D721Med (cell line): ENCODE results near the gene EIF5.

ENCODE experiments used
- DNase-seq: peaks from one replicate; pipeline ENCODE4 v3.0.0; 2011; ENCODE audit warnings: low spot score; ENCODE audit not compliant: insufficient read length
- FAIRE-seq: peaks from 2 replicates; lab custom pipeline; 2011; peaks lifted over from hg19 to GRCh38; lab: Jason Lieb, UNC
- TF ChIP-seq, protein P1 (sequence below): IDR thresholded peaks from 2 replicates; pipeline ENCODE4 v1.5.1; 2012; ENCODE audit warnings: mild to moderate bottlenecking, control low read depth; ENCODE audit not compliant: insufficient read depth; ENCODE audit errors: missing control alignments

Gene EIF5

DNA sequence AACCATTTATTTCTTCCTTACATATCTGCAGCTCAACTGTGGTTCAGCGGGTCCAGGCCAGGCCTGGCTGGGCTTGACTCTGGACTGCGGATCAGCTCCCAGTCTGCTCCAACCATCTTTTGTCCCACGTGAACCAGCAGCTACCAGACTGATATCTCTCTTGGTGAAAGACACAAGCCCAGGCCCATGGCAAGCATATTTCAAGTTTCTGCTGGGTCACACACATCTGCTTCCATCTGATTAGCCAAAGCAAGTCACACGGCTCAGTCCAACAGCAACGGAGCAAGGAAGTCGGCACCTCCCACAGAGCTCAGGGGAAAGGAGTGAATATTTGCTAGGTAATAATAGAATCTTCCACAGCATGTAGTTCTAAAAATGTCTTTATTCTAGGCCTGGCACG, 26.5 kb downstream of the EIF5 start:
- DNase-seq (no peak), FAIRE-seq (no peak)
- TF ChIP-seq, protein P1, sequence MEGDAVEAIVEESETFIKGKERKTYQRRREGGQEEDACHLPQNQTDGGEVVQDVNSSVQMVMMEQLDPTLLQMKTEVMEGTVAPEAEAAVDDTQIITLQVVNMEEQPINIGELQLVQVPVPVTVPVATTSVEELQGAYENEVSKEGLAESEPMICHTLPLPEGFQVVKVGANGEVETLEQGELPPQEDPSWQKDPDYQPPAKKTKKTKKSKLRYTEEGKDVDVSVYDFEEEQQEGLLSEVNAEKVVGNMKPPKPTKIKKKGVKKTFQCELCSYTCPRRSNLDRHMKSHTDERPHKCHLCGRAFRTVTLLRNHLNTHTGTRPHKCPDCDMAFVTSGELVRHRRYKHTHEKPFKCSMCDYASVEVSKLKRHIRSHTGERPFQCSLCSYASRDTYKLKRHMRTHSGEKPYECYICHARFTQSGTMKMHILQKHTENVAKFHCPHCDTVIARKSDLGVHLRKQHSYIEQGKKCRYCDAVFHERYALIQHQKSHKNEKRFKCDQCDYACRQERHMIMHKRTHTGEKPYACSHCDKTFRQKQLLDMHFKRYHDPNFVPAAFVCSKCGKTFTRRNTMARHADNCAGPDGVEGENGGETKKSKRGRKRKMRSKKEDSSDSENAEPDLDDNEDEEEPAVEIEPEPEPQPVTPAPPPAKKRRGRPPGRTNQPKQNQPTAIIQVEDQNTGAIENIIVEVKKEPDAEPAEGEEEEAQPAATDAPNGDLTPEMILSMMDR, result no peak

DNA sequence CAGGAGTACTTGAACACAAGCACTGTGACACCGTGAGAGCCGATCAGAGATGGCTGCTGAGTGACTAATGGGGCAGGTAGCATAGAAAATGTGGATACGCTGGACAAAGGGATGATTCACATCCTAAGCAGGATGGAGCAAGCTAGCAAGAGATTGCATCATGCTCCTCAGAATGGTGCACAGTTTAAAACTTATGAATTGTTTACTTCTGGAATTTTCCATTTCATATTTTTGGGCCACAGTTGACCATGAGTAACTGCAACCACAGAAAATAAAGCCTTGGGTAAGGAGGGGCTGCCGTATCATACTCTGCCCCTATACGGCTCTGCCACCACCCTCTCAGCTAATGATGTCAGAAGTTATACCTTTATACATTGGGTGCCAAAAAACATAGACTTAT, 27.8 kb downstream of the EIF5 start:
- FAIRE-seq, result no peak

DNA sequence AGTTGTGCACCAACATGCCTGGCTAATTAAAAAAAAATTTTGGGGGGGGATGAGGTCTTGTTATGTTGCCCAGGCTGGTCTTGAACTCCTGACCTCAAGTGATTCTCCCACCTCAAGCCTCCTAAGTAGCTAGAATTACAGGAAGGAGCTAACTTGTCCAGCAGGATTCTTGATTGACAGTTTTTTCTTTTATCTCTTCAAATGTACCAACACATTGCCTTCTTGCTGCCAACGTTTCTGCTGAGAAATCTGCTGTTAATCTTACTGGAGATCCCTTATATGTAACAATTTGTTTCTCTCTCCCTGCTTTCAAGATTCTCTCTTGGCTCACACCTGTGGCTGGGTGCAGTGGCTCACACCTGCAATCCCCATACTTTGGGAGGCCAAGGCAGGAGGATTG, 28.7 kb downstream of the EIF5 start:
- DNase-seq (no peak), FAIRE-seq (no peak)
- TF ChIP-seq, protein P1, result no peak

More for the DNA sequence above, 27.8 kb downstream of the EIF5 start:
- DNase-seq, result no peak
- TF ChIP-seq, protein P1, result no peak

DNA sequence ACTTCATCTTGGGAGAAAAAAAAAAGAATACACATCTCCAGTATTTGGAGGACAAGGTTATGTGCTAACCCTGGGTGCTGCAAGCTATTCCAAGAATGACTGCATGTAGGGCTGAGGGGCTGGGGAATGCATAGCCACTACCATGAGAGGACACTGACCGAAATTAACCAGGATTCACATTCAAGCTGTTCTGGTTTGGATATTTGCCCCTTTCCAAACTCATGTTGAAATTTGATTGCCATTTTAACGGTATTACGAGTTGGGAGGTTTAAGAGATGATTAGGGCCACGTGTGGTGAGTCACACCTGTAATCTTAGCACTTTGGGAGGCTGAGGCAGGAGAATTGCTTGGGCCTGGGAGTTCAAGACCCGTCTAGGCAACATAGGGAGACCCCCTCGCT, 32.7 kb downstream of the EIF5 start:
- DNase-seq (no peak), FAIRE-seq (no peak)
- TF ChIP-seq, protein P1, result no peak

DNA sequence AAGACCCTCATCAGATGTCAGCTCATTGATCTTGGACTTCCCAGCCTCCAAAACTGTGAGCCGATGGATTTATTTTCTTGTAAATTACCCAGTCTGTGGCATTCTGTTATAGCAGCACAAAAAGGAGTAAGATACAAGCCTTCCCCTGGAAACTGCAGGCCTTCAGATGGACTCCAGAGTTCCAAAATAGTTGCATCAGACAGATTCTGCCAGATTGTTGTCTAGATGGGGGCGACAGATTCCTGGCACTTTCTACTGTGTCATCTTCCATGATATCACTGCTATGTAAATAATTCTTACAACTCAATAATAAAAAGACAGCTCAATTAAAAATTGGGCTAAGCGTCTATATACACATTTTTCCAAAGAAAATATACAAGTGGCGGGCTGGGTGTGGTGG, 34.0 kb downstream of the EIF5 start:
- TF ChIP-seq, protein P1, result no peak
- no peak for DNase-seq
- FAIRE-seq, result no peak

DNA sequence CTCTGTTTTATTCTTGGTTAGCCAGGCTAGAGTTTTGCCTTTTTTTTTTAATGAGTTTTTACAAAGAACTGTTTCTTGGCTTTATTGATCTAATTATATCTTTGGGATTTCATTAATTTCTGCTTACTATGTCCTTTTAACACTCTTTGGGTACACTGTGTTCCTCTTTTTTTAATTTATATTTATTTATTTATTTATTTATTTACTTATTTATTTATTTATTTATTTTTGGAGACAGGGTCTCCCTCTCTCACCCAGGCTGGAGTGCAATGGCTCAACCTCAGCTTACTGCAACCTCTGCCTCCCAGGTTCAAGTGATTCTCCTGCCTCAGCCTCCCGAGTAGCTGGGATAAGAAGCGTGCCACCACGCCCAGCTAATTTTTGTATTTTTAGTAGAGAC, 36.0 kb downstream of the EIF5 start:
- TF ChIP-seq, protein P1, result no peak
- FAIRE-seq (no peak), DNase-seq (no peak)

DNA sequence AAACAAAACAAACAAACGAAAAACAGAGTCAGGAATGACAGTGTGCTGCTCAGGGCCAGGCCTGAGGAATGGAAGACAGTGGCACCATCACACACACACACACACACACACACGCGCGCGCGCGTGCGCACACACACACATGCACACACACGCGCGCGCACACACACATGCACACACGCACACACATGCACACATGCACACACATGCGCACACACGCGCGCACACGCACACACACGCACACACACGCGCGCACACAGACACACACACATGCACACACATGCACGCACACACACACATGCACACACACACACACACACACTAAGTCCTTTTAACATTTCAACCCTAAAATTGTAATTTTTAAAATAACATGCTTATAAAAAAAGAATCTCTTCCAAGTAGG, 38.0 kb downstream of the EIF5 start:
- DNase-seq, result no peak
- FAIRE-seq, result no peak
- TF ChIP-seq, protein P1, result no peak
